ENCODE measurements around the gene NPM3. TPM values are rescaled to one million over a fixed set of nuclear protein-coding genes. Genes with fewer than 3 reads are reported as not detected.
A peak's percentile ranks its signal among the peaks of the same experiment; 100 is the strongest.

Gene NPM3
- polyA plus RNA-seq, 1 of the 3 experiments (the other 2 are of a cell fraction): 105 TPM

GRCh38 chr10:101768791-101769170 is 14.5 kb downstream of the NPM3 start:
- ChIA-PET CTCF (interaction anchor here (1.1 to 3.2 kb wide), 7 partner anchors 9 to 554 kb away, joined by 3 to 14 read pairs (median 3); no protein-coding TSS in a partner anchor), POLR2A (interaction anchor here (1.5 kb wide), 1 partner anchor 49 kb away, joined by 4 read pairs; the partner anchor contains the start of gene OGA)
- H3K9me2 ChIP-seq: no peaks in the 10 kb centered on the region
- H3K79me2 ChIP-seq (ENCODE audit: insufficient read depth): no peaks in the 10 kb centered on the region
- WGBS (ENCODE audit: low lambda C conversion rate): 90% methylated on average over 5 of the region's 8 CpGs
- DNase-seq: peak; percentile 10
- no peaks in the 10 kb centered on the region for H4K20me1 ChIP-seq (ENCODE audit: insufficient read depth)
- TF ChIP-seq MAX (IDR thresholded peaks at IDR 0.05; ENCODE audit: low read depth): no peak
- no peak for TF ChIP-seq NRF1 (IDR thresholded peaks at IDR 0.05; ENCODE audit: low read depth, low read length)
- TF ChIP-seq GABPA (IDR thresholded peaks at IDR 0.05; ENCODE audit: low read depth): no peak
- no peak for TF ChIP-seq CTCF (IDR thresholded peaks at IDR 0.05)
- TF ChIP-seq CHD2 (IDR thresholded peaks at IDR 0.05; ENCODE audit: low read length, partially characterized antibody): no peak
- no peak for TF ChIP-seq FOSL2 (IDR thresholded peaks at IDR 0.05; ENCODE audit: borderline replicate concordance, low read depth)
- no peak for TF ChIP-seq RXRA (IDR thresholded peaks at IDR 0.05; ENCODE audit: borderline replicate concordance, low read depth)
- TF ChIP-seq REST (IDR thresholded peaks at IDR 0.05; ENCODE audit: low read depth, low read length): no peak
- TF ChIP-seq MXI1 (IDR thresholded peaks at IDR 0.05; ENCODE audit: low read depth, low read length): no peak
- no peak for TF ChIP-seq USF2 (IDR thresholded peaks at IDR 0.05; ENCODE audit: borderline replicate concordance, low read depth, low read length)
- TF ChIP-seq RFX5 (IDR thresholded peaks at IDR 0.05; ENCODE audit: low read length): no peak
- no peak for TF ChIP-seq EP300 (IDR thresholded peaks at IDR 0.05; ENCODE audit: borderline replicate concordance in 1 of 2, low read depth in 1 of 2, low read length in 1 of 2)
- TF ChIP-seq PBX3 (IDR thresholded peaks at IDR 0.05): no peak
- no peak for TF ChIP-seq SMC3 (IDR thresholded peaks at IDR 0.05; ENCODE audit: low read depth, low read length)
- no peak for TF ChIP-seq RCOR1 (IDR thresholded peaks at IDR 0.05; ENCODE audit: low read length)
- TF ChIP-seq USF1 (IDR thresholded peaks at IDR 0.05; ENCODE audit: borderline replicate concordance, low read depth): no peak
- no peak for TF ChIP-seq ELF1 (IDR thresholded peaks at IDR 0.05)
- no peak for TF ChIP-seq EZH2phosphoT487 (IDR thresholded peaks at IDR 0.05; ENCODE audit: borderline replicate concordance, low read depth)
- no peak for TF ChIP-seq ZBTB33 (IDR thresholded peaks at IDR 0.05; ENCODE audit: borderline replicate concordance, low read depth)
- H2AFZ ChIP-seq (ENCODE audit: low read depth): no peak overlapping the region
- H3K9me3 ChIP-seq: no peaks in the 10 kb centered on the region
- no peak overlapping the region for H3K9ac ChIP-seq
- no peak overlapping the region for H3K27ac ChIP-seq (ENCODE audit: low read depth in 2 of 2, low read length in 1 of 2)
- H3K4me1 ChIP-seq (ENCODE audit: control insufficient read depth in 1 of 2, insufficient read depth in 2 of 2, low read depth in 1 of 2, low read length in 1 of 2): no peaks in the 10 kb centered on the region
- H3K36me3 ChIP-seq (replicated peaks in 1 of 2; ENCODE audit: control insufficient read depth in 1 of 2, insufficient read depth in 2 of 2, low read length in 1 of 2): no peaks in the 10 kb centered on the region
- H3F3A ChIP-seq (replicated peaks; ENCODE audit: insufficient read depth): no peaks in the 10 kb centered on the region
- H3K4me2 ChIP-seq: no peak overlapping the region
- H3K4me3 ChIP-seq (ENCODE audit: low read depth in 2 of 2, low read length in 1 of 2): no peak overlapping the region
- H3K27me3 ChIP-seq (ENCODE audit: insufficient read depth): peaks cover 6% of the 10 kb centered on the region; the same call in 1 of the 2 replicates

All from SK-N-SH (cell line).